SU-DHL-6 (cell line): Measurements from ENCODE around the gene PGK2.

Experiments
- EZH2phosphoT487 ChIP-seq: fragments of 200-600 bp; sonication (generic), shearing (Covaris generic); conservative IDR thresholded peaks from 2 replicates; pipeline ENCODE4 v1.6.1; 2018; ENCODE audit warnings: mild to moderate bottlenecking, antibody characterized with exemption, low read length, moderate library complexity, mixed read lengths
- TF ChIP-seq, protein P1 (sequence below): fragments of 200-600 bp; sonication (generic); IDR thresholded peaks from one replicate; pipeline ENCODE4 v1.5.1; 2017; ENCODE audit warnings: antibody characterized with exemption, mild to moderate bottlenecking, low read length, moderate library complexity; ENCODE audit not compliant: insufficient read depth, poor library complexity, severe bottlenecking

DNA sequence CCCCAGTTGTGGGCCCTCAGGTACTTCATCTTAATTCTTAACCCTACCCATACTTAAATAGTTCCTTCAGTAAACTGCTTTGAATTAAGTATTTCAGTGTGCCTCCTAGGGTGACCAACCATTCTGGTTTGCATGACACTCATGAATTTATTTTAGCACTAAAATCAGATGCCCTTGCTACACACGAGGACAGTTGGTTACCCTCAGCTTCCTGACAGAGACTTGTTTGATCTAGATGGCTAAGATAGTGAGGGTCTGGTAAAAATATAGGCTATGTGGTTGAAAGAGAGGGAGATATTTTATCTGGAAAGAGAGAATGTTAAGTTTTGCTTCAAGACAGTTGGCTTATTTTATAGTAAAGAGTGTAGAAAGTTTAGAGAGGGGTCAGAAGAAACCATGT, 10.6 kb downstream of the PGK2 start:
- TF ChIP-seq, protein P1, sequence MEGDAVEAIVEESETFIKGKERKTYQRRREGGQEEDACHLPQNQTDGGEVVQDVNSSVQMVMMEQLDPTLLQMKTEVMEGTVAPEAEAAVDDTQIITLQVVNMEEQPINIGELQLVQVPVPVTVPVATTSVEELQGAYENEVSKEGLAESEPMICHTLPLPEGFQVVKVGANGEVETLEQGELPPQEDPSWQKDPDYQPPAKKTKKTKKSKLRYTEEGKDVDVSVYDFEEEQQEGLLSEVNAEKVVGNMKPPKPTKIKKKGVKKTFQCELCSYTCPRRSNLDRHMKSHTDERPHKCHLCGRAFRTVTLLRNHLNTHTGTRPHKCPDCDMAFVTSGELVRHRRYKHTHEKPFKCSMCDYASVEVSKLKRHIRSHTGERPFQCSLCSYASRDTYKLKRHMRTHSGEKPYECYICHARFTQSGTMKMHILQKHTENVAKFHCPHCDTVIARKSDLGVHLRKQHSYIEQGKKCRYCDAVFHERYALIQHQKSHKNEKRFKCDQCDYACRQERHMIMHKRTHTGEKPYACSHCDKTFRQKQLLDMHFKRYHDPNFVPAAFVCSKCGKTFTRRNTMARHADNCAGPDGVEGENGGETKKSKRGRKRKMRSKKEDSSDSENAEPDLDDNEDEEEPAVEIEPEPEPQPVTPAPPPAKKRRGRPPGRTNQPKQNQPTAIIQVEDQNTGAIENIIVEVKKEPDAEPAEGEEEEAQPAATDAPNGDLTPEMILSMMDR = no peak
- TF ChIP-seq EZH2phosphoT487 = no peak
